IMR-90 (cell line): ENCODE results near the gene EEF1AKMT2. TPM values are rescaled to one million over a fixed set of nuclear protein-coding genes. Genes with fewer than 3 reads are reported as not detected.
A peak's percentile ranks its signal among the peaks of the same experiment; 100 is the strongest.

Experiments used
- ATAC-seq: fragments of 200-7000 bp; cut with Tn5 transposase; 2 replicates; pipeline ENCODE4 v1.9.1; 2020; ENCODE audit warnings: low read depth, mild to moderate bottlenecking, moderate library complexity
- BruUV-seq: library from RNA; stranded (reverse); fragments of 400-500 nt; replicated peaks from 2 replicates; lab custom pipeline; 2021; lab: Mats Ljungman, UMichigan
- CTCF ChIA-PET: fragments of 300-600 bp; formaldehyde crosslinking; extraction: SDS; loops from one replicate; lab custom pipeline; 2021; ENCODE audit warnings: antibody characterized with exemption; lab: Yijun Ruan, JAX
- POLR2A ChIA-PET: fragments of 300-600 bp; sonication (Branson Sonifier 250); formaldehyde crosslinking; loops from one replicate; lab custom pipeline; 2022; ENCODE audit warnings: antibody characterized with exemption; ENCODE audit not compliant: unreplicated experiment; lab: Charles Lee
- DNase-seq: peaks from one replicate; pipeline ENCODE4 v3.0.0; 2013
- H2AFZ ChIP-seq: replicated peaks from 2 replicates; pipeline ENCODE3; 2013; ENCODE audit warnings: low read length, mild to moderate bottlenecking; ENCODE audit not compliant: poor library complexity
- H2AK5ac ChIP-seq: 2 replicates; pipeline ENCODE4 v1.6.1; 2013; ENCODE audit warnings: low read depth, low read length, inconsistent platforms
- H2AK9ac ChIP-seq: replicated peaks from 2 replicates; pipeline ENCODE3; 2013; ENCODE audit warnings: mild to moderate bottlenecking, low read depth, low read length, moderate library complexity; ENCODE audit not compliant: poor library complexity
- H2BK120ac ChIP-seq: 2 replicates; pipeline ENCODE4 v1.6.1; 2013; ENCODE audit warnings: low read depth, low read length, inconsistent platforms
- H2BK15ac ChIP-seq: 3 replicates; pipeline ENCODE4 v1.6.1; 2013; ENCODE audit warnings: low read depth, low read length, inconsistent platforms
- H2BK20ac ChIP-seq: 2 replicates; pipeline ENCODE4 v1.6.1; 2013; ENCODE audit warnings: low read depth, mild to moderate bottlenecking, inconsistent platforms, low read length, moderate library complexity
- H2BK5ac ChIP-seq: 2 replicates; pipeline ENCODE4 v1.6.1; 2013; ENCODE audit warnings: mild to moderate bottlenecking, low read depth, low read length, inconsistent platforms; ENCODE audit not compliant: poor library complexity, severe bottlenecking
- H3K14ac ChIP-seq: replicated peaks from 2 replicates; pipeline ENCODE4 v1.6.1; 2013; ENCODE audit warnings: low read depth, low read length, inconsistent platforms
- H3K18ac ChIP-seq: 2 replicates; pipeline ENCODE4 v1.6.1; 2013; ENCODE audit warnings: low read depth, low read length, control low read depth
- H3K23ac ChIP-seq: 2 replicates; pipeline ENCODE4 v1.6.1; 2013; ENCODE audit warnings: low read depth, low read length, inconsistent platforms
- H3K27ac ChIP-seq: 2 replicates; pipeline ENCODE4 v1.5.1; 2013; ENCODE audit warnings: mild to moderate bottlenecking, control low read depth, low read length; ENCODE audit not compliant: insufficient read depth
- H3K27me3 ChIP-seq: 2 replicates; pipeline ENCODE4 v1.6.1; 2013; ENCODE audit warnings: low read length; ENCODE audit not compliant: control insufficient read depth, insufficient read depth
- H3K36me3 ChIP-seq: 2 replicates; pipeline ENCODE4 v1.6.1; 2013; ENCODE audit warnings: low read length, mixed read lengths; ENCODE audit not compliant: control insufficient read depth, insufficient read depth
- H3K4ac ChIP-seq: 2 replicates; pipeline ENCODE4 v1.6.1; 2013; ENCODE audit warnings: low read depth, low read length, inconsistent platforms
- H3K4me1 ChIP-seq: 2 replicates; pipeline ENCODE4 v1.6.1; 2013; ENCODE audit warnings: low read length, mixed read lengths; ENCODE audit not compliant: control insufficient read depth, insufficient read depth
- H3K4me2 ChIP-seq: 2 replicates; pipeline ENCODE4 v1.6.1; 2013; ENCODE audit warnings: low read depth, mild to moderate bottlenecking, control low read depth, low read length, moderate library complexity
- H3K4me3 ChIP-seq: 2 replicates; pipeline ENCODE4 v1.5.1; 2013; ENCODE audit warnings: low read depth, mild to moderate bottlenecking, control low read depth, low read length, moderate library complexity; ENCODE audit not compliant: insufficient read depth
- H3K56ac ChIP-seq: 2 replicates; pipeline ENCODE4 v1.6.1; 2013; ENCODE audit warnings: low read length, inconsistent platforms; ENCODE audit not compliant: insufficient read depth; ENCODE audit errors: extremely low read depth
- H3K79me1 ChIP-seq, 2 experiments: 2 replicates each; pipeline ENCODE4 v1.6.1; 2013; ENCODE audit warnings: low read length in 2 of 2, inconsistent platforms in 1 of 2, low read depth in 1 of 2
- H3K9ac ChIP-seq: 2 replicates; pipeline ENCODE4 v1.6.1; 2013; ENCODE audit warnings: low read depth, low read length, control low read depth
- H3K9me1 ChIP-seq: 2 replicates; pipeline ENCODE4 v1.6.1; 2013; ENCODE audit warnings: low read length, inconsistent platforms; ENCODE audit not compliant: insufficient read depth
- H3K9me3 ChIP-seq: 2 replicates; pipeline ENCODE4 v1.6.1; 2013; ENCODE audit warnings: low read length; ENCODE audit not compliant: control insufficient read depth, insufficient read depth
- H4K20me1 ChIP-seq: 2 replicates; pipeline ENCODE4 v1.6.1; 2013; ENCODE audit warnings: low read length, inconsistent platforms; ENCODE audit not compliant: insufficient read depth
- H4K5ac ChIP-seq: 2 replicates; pipeline ENCODE4 v1.6.1; 2013; ENCODE audit warnings: mild to moderate bottlenecking, low read depth, low read length, control low read depth
- H4K8ac ChIP-seq, 2 experiments: 2 replicates each; pipeline ENCODE4 v1.6.1; 2013; ENCODE audit warnings: low read depth in 2 of 2, low read length in 2 of 2, control low read depth in 1 of 2, inconsistent platforms in 1 of 2
- H4K91ac ChIP-seq: 2 replicates; pipeline ENCODE4 v1.6.1; 2013; ENCODE audit warnings: low read depth, low read length, inconsistent platforms; ENCODE audit not compliant: insufficient read depth
- MAFK ChIP-seq: IDR thresholded peaks from 2 replicates; pipeline ENCODE4 v1.6.1; 2012; ENCODE audit warnings: low read depth, low read length, improper control_type of control experiment
- MAZ ChIP-seq: IDR thresholded peaks from 2 replicates; pipeline ENCODE4 v1.6.1; 2012; ENCODE audit warnings: low read depth, mild to moderate bottlenecking, low read length, improper control_type of control experiment, moderate library complexity, borderline replicate concordance
- RAD21 ChIP-seq: IDR thresholded peaks from 2 replicates; pipeline ENCODE4 v1.6.1; 2012; ENCODE audit warnings: low read length, improper control_type of control experiment
- WGBS, 2 experiments: methylation state at CpG; one replicate each; pipeline versions ENCODE4 v1.1.5 to v1.1.7; 2013; ENCODE audit warnings: missing lambda C conversion rate in 2 of 2; ENCODE audit not compliant: insufficient read length in 1 of 2; ENCODE audit errors: extremely low coverage in 2 of 2; 5-methylcytosine and 5-hydroxymethylcytosine counted together
- dilution Hi-C: fragments of 300-500 bp; cut with HindIII; formaldehyde crosslinking; loops from one replicate; pipeline ENCODE4 v1.14.3; 2018; ENCODE audit warnings: low sequenced_read_pairs; ENCODE audit not compliant: unreplicated experiment
- in situ Hi-C: fragments of 300-500 bp; cut with MboI; formaldehyde crosslinking; loops from 3 replicates; pipeline ENCODE4 v1.14.3; 2019; ENCODE audit warnings: low sequenced_read_pairs, inconsistent platforms, mixed read lengths
- intact Hi-C: fragments of 100-400 bp; cut with micrococcal nuclease; formaldehyde crosslinking; loops from 2 replicates; pipeline ENCODE4 v1.10.0; 2022
- microRNA-seq, 2 experiments: library from miRNA; stranded (forward) in 1 of 2; unstranded in 1 of 2; fragments of 10-50 nt in 1 of 2; fragments of <30 nt in 1 of 2; gene quantifications in 1 of 2; microRNA quantifications in 1 of 2; one replicate each; pipeline versions ENCODE3 to v1.1.0; 2013 to 2020; ENCODE audit not compliant: insufficient read depth in 1 of 2, insufficient read length in 1 of 2, unreplicated experiment in 1 of 2
- polyA plus RNA-seq, 3 experiments: library from polyadenylated mRNA; depleted of rRNA; stranded (reverse); fragments of >200 nt; gene quantifications; 2 replicates each; pipeline ENCODE4 v1.2.3, GENCODE V29; 2012; ENCODE audit warnings: low replicate concordance in 1 of 3
- small RNA-seq, 5 experiments: library from RNA; depleted of rRNA; stranded (forward); fragments of <200 nt; gene quantifications; one replicate each; pipeline ENCODE3, GENCODE V24; 2012
- total RNA-seq: library from RNA; depleted of rRNA; stranded (reverse); fragments of >200 nt; gene quantifications from 2 replicates; pipeline ENCODE4 v1.2.3, GENCODE V29; 2012; rRNA removed
- TF ChIP-seq, protein P1 (sequence below): conservative IDR thresholded peaks from 2 replicates; pipeline ENCODE4 v1.5.1; 2012; ENCODE audit warnings: mild to moderate bottlenecking, low read depth, low read length, improper control_type of control experiment

The EEF1AKMT2 gene
- total and polyA plus RNA-seq, 2 of the 4 experiments (the other 2 are of a cell fraction): 9.7 to 12.7 TPM

DNA sequence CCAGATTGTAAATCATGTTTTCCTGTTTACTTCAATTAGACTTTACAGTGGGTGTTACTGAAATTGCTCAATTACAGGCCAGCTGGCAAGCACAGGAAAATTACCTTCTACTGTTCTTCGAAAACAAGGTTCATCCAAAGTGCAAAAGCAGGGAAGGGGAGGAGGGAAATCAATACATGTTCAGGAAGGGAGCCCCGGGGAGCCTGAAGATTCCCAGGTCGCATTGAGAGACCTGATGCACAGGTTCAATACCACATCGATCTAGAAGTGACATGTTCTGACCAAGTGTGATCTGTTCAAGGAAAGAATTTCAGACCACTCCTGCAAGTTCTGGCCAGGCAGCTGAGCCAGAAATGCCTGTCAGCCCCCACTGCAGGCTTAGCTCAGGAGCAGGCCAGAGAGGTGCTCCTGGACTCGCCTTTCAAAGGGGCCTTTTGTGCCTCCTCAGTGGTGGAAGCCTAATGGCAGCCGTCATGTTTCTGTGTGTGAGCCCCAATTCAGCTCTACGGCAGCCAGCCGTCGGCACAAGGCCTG lies 83.4 kb downstream of the EEF1AKMT2 start:
- Histone ChIP-seq H3K4ac (no peak overlapping the region), H3K27me3 (no peaks in the 10 kb centered on the region), H2BK5ac (no peak overlapping the region), H3K4me2 (no peak overlapping the region), H3K4me1 (peaks cover 16% of the 10 kb centered on the region; the same call in 1 of the 2 replicates), H2BK15ac (no peak overlapping the region), H2AK5ac (no peak overlapping the region), H2AK9ac (no peak overlapping the region), H3K9ac (peak overlapping the region; percentile 28; the same call in 1 of the 2 replicates), H3K79me1 (peaks cover 0 to 5% of the 10 kb centered on the region in 2 experiments; a peak in 3 of 4 replicates), H3K23ac (no peak overlapping the region), H3K14ac (no peak overlapping the region), H3K9me3 (no peaks in the 10 kb centered on the region), H4K91ac (0 out of 2 replicates have a peak overlapping the region, but pooled peaks have one; percentile 28), H2AFZ (no peak overlapping the region), H3K9me1 (peaks cover 11% of the 10 kb centered on the region; the same call in 1 of the 2 replicates), H4K8ac (no peak overlapping the region), H2BK120ac (no peak overlapping the region), H4K20me1 (no peaks in the 10 kb centered on the region; the same call in 1 of the 2 replicates), H4K5ac (peak overlapping the region; percentile 30; the same call in 1 of the 2 replicates), H3K27ac (no peak overlapping the region), H3K4me3 (no peak overlapping the region), H3K56ac (no peak overlapping the region), H3K18ac (no peak overlapping the region), H2BK20ac (no peak overlapping the region), H3K36me3 (peaks cover 8% of the 10 kb centered on the region; the same call in 1 of the 2 replicates)
- dilution Hi-C loops (no loop called here), intact Hi-C loops (no loop called here), in situ Hi-C loops (no loop called here)
- no peak for TF ChIP-seq MAFK
- TF ChIP-seq, protein P1, sequence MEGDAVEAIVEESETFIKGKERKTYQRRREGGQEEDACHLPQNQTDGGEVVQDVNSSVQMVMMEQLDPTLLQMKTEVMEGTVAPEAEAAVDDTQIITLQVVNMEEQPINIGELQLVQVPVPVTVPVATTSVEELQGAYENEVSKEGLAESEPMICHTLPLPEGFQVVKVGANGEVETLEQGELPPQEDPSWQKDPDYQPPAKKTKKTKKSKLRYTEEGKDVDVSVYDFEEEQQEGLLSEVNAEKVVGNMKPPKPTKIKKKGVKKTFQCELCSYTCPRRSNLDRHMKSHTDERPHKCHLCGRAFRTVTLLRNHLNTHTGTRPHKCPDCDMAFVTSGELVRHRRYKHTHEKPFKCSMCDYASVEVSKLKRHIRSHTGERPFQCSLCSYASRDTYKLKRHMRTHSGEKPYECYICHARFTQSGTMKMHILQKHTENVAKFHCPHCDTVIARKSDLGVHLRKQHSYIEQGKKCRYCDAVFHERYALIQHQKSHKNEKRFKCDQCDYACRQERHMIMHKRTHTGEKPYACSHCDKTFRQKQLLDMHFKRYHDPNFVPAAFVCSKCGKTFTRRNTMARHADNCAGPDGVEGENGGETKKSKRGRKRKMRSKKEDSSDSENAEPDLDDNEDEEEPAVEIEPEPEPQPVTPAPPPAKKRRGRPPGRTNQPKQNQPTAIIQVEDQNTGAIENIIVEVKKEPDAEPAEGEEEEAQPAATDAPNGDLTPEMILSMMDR: no peak
- no peak for TF ChIP-seq MAZ
- TF ChIP-seq RAD21: no peak
- BruUV-seq: no TSS peak
- 16% methylated on average over 3 of the region's 9 CpGs; no CpG with 5 or more reads in 1 of the 2 experiments for WGBS, 2 experiments
- ChIA-PET POLR2A (no interaction called here), CTCF (no interaction called here)
- no peak for DNase-seq
- ATAC-seq: no peak

Small RNAs within 50 kb of the gene (microRNA-seq; reads per million reads assigned to microRNA genes)
- gene RF00019 (ENCODE audit: insufficient read depth, insufficient read length): not detected

Small RNAs within 50 kb of the gene (small RNA-seq; reads per million reads assigned to genes)
- 0 reads per million in 5 experiments for gene RF00019

Other genes with a start within 250 kb of the EEF1AKMT2 start
- gene FAM53B, start 47.5 kb downstream of the EEF1AKMT2 start, total RNA-seq: 5.3 and 5.7 TPM in 2 replicates
- gene FAM53B, start 47.5 kb downstream of the EEF1AKMT2 start, polyA plus RNA-seq (2012; rRNA removed): 3.8 and 5.0 TPM in 2 replicates
- gene ABRAXAS2, start 9.9 kb upstream of the EEF1AKMT2 start, total RNA-seq: 10.9 and 19.2 TPM in 2 replicates
- 9.0 and 9.8 TPM in 2 replicates for gene ABRAXAS2, start 9.9 kb upstream of the EEF1AKMT2 start, polyA plus RNA-seq (2012; rRNA removed)
- gene ZRANB1, start 150.2 kb upstream of the EEF1AKMT2 start, total RNA-seq: 24.7 and 30.3 TPM in 2 replicates
- gene ZRANB1, start 150.2 kb upstream of the EEF1AKMT2 start, polyA plus RNA-seq (2012; rRNA removed): 9.1 and 11.2 TPM in 2 replicates